GM23338 (cell line): ENCODE measurements around the gene DOCK4.

Experiments used
- CTCF ChIP-seq, 2 experiments: fragments of 200-600 bp in 1 of 2; sonication (generic) in 1 of 2; conservative IDR thresholded peaks; 2 replicates each; pipeline versions ENCODE4 v1.5.1 to v1.6.1; 2016 to 2017; ENCODE audit warnings: antibody characterized with exemption in 2 of 2, low read depth in 2 of 2, mild to moderate bottlenecking in 2 of 2, moderate library complexity in 1 of 2
- NANOG ChIP-seq: IDR thresholded peaks from 2 replicates; pipeline ENCODE4 v1.6.1; 2016; ENCODE audit warnings: antibody characterized with exemption, borderline replicate concordance

GRCh38 chr7:111903797-111904196, 302.4 kb downstream of the DOCK4 start:
- no peak for TF ChIP-seq CTCF (conservative IDR thresholded peaks at IDR 0.05; ENCODE audit: low read depth in 2 of 2)
- no peak for TF ChIP-seq NANOG
